SU-DHL-6 (cell line): ENCODE data around the gene COL4A2.

Source experiments
- CTCF ChIP-seq: fragments of 200-600 bp; sonication (generic); IDR thresholded peaks from one replicate; pipeline ENCODE4 v1.5.1; 2017; ENCODE audit warnings: antibody characterized with exemption, mild to moderate bottlenecking, low read length, moderate library complexity; ENCODE audit not compliant: insufficient read depth, poor library complexity, severe bottlenecking
- EZH2phosphoT487 ChIP-seq: fragments of 200-600 bp; sonication (generic), shearing (Covaris generic); conservative IDR thresholded peaks from 2 replicates; pipeline ENCODE4 v1.6.1; 2018; ENCODE audit warnings: mild to moderate bottlenecking, antibody characterized with exemption, low read length, moderate library complexity, mixed read lengths

- TF ChIP-seq CTCF: no peak
- TF ChIP-seq EZH2phosphoT487: no peak
These were observed 202.4 kb downstream of the COL4A2 start for GRCh38 chr13:110509478-110509926.
